ENCODE measurements around the gene TCTN3. TPM values are rescaled to one million over a fixed set of nuclear protein-coding genes. Genes with fewer than 3 reads are reported as not detected.

TCTN3 gene
- total RNA-seq, 3 donors from 2014 or later: 20.7 to 35.4 (median 31.6) TPM

GRCh38 chr10:95646160-95646559 lies 47.6 kb downstream of the TCTN3 start:
- DNase-seq (peak in 2 of 3 donors; percentile 67 to 73), ATAC-seq (peak; percentile 90)
- peaks cover 4% of the 10 kb centered on the region for H3K4me1 ChIP-seq (ENCODE audit: low read depth)
- intact Hi-C loops (cut with DNase I, micrococcal nuclease): no loop called here
- no peaks in the 10 kb centered on the region for H3K9me3 ChIP-seq
- H3K4me3 ChIP-seq: no peak overlapping the region
- H3K36me3 ChIP-seq (ENCODE audit: low read depth): no peaks in the 10 kb centered on the region
- no peak for TF ChIP-seq CTCF (IDR thresholded peaks at IDR 0.05)

- Histone ChIP-seq H3K4me1 (ENCODE audit: low read depth) (peaks cover 4% of the 10 kb centered on the region), H3K4me3 (no peak overlapping the region), H3K9me3 (no peaks in the 10 kb centered on the region), H3K36me3 (ENCODE audit: low read depth) (no peaks in the 10 kb centered on the region)
- TF ChIP-seq CTCF (IDR thresholded peaks at IDR 0.05): no peak
- DNase-seq (no peak), ATAC-seq (no peak)
- intact Hi-C loops (cut with DNase I, micrococcal nuclease): no loop called here
These were observed 48.8 kb downstream of the TCTN3 start for GRCh38 chr10:95644901-95645300.

- no peak for TF ChIP-seq CTCF (IDR thresholded peaks at IDR 0.05)
- Histone ChIP-seq H3K4me3 (no peak overlapping the region), H3K4me1 (ENCODE audit: low read depth) (no peaks in the 10 kb centered on the region), H3K36me3 (ENCODE audit: low read depth) (no peaks in the 10 kb centered on the region), H3K9me3 (no peaks in the 10 kb centered on the region)
- intact Hi-C loops (cut with DNase I, micrococcal nuclease): no loop called here
- no peak for DNase-seq
- ATAC-seq: no peak
These were observed 52.8 kb downstream of the TCTN3 start for GRCh38 chr10:95640891-95641315.

- H3K9me3 ChIP-seq: no peaks in the 10 kb centered on the region
- peaks cover 3% of the 10 kb centered on the region for H3K4me1 ChIP-seq (ENCODE audit: low read depth)
- no peak for DNase-seq
- intact Hi-C loops (cut with DNase I, micrococcal nuclease): no loop called here
- no peak overlapping the region for H3K4me3 ChIP-seq
- TF ChIP-seq CTCF (IDR thresholded peaks at IDR 0.05): no peak
- H3K36me3 ChIP-seq (ENCODE audit: low read depth): peaks cover under 1% of the 10 kb centered on the region
- no peak for ATAC-seq
These were observed 55.8 kb downstream of the TCTN3 start for GRCh38 chr10:95637911-95638310.

- ATAC-seq (no peak), DNase-seq (no peak)
- no peak overlapping the region for H3K4me3 ChIP-seq
- TF ChIP-seq CTCF (IDR thresholded peaks at IDR 0.05): no peak
- no peaks in the 10 kb centered on the region for H3K9me3 ChIP-seq
- peaks cover 4% of the 10 kb centered on the region for H3K4me1 ChIP-seq (ENCODE audit: low read depth)
- intact Hi-C loops (cut with DNase I, micrococcal nuclease): no loop called here
- peaks cover 6% of the 10 kb centered on the region for H3K36me3 ChIP-seq (ENCODE audit: low read depth)
These were observed 56.6 kb downstream of the TCTN3 start for GRCh38 chr10:95637140-95637539.

GRCh38 chr10:95635319-95635733 lies 58.4 kb downstream of the TCTN3 start:
- Histone ChIP-seq H3K4me3 (no peak overlapping the region), H3K36me3 (ENCODE audit: low read depth) (peaks cover 6% of the 10 kb centered on the region), H3K9me3 (no peaks in the 10 kb centered on the region), H3K4me1 (ENCODE audit: low read depth) (peaks cover 7% of the 10 kb centered on the region)
- peak; percentile 39 for ATAC-seq
- TF ChIP-seq CTCF (IDR thresholded peaks at IDR 0.05): no peak
- intact Hi-C loops (cut with DNase I, micrococcal nuclease): no loop called here
- no peak for DNase-seq
